GM19397 (cell line): ENCODE results near the gene DCAF11.

Experiments used
- ATAC-seq: cut with Tn5 transposase; IDR thresholded peaks from one replicate; pipeline ENCODE4 v1.9.1; 2021; ENCODE audit warnings: mild to moderate bottlenecking, moderate library complexity; ENCODE audit not compliant: unreplicated experiment

The DCAF11 gene

DNA sequence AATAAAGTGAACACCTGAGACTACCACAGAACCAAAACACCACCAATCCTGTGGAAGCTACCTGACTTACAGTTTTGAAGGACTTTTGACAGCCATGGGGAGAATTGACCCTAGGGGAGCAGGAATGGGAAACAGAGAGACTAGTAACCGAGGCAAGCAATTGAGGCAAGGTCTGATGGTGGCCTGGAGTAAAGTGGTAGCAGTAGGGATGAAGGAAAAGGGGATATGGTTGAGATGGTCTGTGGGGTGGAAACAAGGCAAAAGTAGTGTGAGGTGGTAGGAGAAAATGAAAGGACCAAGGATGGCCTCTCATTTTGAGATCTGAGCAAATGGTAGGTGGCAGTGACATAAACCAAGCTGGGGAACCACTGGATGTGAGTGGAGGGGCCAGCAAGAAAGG, 42.3 kb downstream of the DCAF11 start:
- ATAC-seq = no peak

GRCh38 chr14:24157331-24157730, 42.8 kb downstream of the DCAF11 start:
- no peak for ATAC-seq

DNA sequence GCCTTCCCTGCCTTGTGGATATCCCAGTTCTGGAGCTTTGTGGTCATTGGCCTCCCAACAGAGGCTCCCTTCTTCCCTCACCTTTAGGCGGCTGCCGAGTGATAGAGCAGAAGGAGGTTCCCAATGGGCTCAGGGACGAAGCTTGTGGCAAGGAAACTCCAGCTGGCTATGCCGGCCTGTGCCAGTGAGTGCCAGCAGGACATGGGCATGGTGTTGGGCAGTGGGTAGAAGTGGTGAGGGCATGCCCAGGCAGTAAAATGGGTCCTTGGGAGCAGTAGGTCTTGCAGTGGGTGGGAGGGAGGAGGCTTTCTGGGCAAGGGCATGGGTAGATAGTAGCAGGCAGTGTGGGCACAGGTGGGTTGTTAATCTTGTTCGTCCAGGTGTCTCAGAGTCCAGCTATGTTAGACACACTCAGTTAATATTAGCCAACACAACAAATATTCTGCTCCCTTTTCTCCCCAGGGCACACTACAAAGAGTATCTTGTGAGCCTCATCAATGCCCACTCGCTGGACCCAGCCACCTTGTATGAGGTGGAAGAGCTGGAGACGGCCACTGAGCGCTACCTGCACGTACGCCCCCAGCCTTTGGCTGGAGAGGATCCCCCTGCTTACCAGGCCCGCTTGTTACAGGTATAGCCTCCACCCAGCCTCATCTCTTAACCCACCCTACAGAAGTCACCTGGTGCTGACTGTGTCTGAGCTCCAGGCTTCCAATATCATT, 45.4 kb downstream of the DCAF11 start:
- ATAC-seq = no peak

DNA sequence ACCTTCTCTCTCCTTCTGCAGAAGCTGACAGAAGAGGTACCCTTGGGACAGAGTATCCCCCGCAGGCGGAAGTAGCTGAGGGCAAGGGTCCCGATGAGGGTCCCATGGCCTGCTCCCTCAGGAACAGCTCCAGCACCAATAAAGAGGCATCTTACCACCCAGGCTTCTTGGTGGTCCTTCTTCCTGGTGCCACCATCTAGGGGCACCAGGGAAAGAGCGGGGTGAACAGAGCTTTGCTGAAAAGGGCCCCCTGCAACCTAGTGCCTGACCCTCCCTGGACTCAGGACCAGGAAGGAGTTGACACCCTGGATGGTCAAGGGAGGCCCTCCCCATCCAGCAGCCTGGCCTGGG, 45.9 kb downstream of the DCAF11 start:
- no peak for ATAC-seq

- peak; percentile 80 for ATAC-seq
Measured at GRCh38 chr14:24160850-24161804, 46.5 kb downstream of the DCAF11 start, which contains the start of gene IRF9. Gene IRF9, plus strand, starts transcription at chr14:24161265. Its CDS starts 880 bp downstream, at chr14:24162145.

- ATAC-seq = no peak
Measured at GRCh38 chr14:24162093-24162492, 47.5 kb downstream of the DCAF11 start.

DNA sequence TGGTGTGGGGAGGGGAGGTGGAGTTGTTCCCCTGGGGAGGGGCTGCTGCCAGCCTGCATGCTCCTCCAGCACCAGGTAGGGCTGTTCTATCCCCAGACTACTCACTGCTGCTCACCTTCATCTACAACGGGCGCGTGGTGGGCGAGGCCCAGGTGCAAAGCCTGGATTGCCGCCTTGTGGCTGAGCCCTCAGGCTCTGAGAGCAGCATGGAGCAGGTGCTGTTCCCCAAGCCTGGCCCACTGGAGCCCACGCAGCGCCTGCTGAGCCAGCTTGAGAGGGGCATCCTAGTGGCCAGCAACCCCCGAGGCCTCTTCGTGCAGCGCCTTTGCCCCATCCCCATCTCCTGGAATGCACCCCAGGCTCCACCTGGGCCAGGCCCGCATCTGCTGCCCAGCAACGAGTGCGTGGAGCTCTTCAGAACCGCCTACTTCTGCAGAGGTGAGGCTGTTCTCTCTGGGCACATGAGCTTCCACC, 50.0 kb downstream of the DCAF11 start:
- ATAC-seq = no peak

- no peak for ATAC-seq
Measured at GRCh38 chr14:24165785-24166184, 51.2 kb downstream of the DCAF11 start.

GRCh38 chr14:24167469-24168114, 53.0 kb downstream of the DCAF11 start:
- ATAC-seq = no peak

DNA sequence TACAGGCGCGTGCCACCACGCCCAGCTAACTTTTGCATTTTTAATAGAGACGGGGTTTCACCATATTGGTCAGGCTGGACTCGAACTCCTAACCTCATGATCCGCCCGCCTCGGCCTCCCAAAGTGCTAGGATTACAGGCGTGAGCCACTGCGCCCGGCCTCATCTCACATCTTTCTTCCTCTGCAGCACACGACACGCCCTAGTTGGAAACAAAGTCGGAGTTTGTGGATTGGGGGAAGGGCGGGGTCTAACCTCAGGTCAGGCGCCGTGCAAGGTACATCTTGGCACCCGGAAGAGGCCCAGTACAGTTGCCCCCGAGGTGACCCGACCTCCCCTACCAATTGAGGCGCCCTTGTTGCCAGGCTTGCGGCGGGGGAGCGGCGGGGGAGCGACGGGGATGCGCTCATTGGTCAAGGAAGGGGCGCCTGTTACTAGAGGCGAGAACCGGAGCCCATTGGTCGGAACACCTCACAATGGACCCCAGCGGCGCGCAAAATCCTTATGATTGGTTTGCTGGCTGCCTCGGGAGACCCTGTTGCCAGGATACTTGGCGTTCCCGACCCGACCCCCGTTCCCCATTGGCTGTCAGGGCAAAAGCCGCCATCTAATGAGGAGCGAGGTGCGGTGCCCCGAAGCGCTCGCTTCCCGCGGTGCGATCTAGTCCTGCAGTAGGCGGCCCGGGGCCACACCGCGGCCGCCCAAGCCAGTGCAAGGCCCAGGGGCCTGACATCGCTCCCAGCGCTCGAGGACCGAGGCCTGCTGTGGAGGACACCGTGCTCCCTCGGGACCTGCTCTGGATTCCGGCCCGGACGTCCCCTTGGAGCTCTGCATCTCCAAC, 57.1 kb downstream of the DCAF11 start, which contains the start of gene REC8:
REC8 (plus strand) TSS at position 659 of the 839 bp plus-strand sequence. CDS start 473 bp downstream, outside the sequence.
- ATAC-seq = peak; percentile 81

- ATAC-seq = no peak
Measured at GRCh38 chr14:24172261-24172860, 57.8 kb downstream of the DCAF11 start.

GRCh38 chr14:24172871-24173281, 58.3 kb downstream of the DCAF11 start:
- ATAC-seq = no peak
